PFSK-1 (cell line): ENCODE data around the gene DNAI4.

Experiments
- FOXP2 ChIP-seq: optimal IDR thresholded peaks from 2 replicates; pipeline ENCODE3; 2011; ENCODE audit warnings: borderline replicate concordance, control low read depth, inconsistent platforms; ENCODE audit not compliant: insufficient read depth; ENCODE audit errors: extremely low read length, extremely low read depth
- POLR2AphosphoS5 ChIP-seq: IDR thresholded peaks from 2 replicates; pipeline ENCODE4 v1.6.1; 2012; ENCODE audit warnings: low read depth, mild to moderate bottlenecking, control low read depth, low read length, moderate library complexity
- REST ChIP-seq, 2 experiments: IDR thresholded peaks; 2 replicates each; pipeline versions ENCODE4 v1.6.1 to v1.8.0; 2011 to 2012; ENCODE audit warnings: low read depth in 2 of 2, low read length in 2 of 2, control low read depth in 1 of 2, inconsistent platforms in 1 of 2, mild to moderate bottlenecking in 1 of 2, moderate library complexity in 1 of 2; ENCODE audit not compliant: insufficient read depth in 1 of 2
- SIN3A ChIP-seq: IDR thresholded peaks from 2 replicates; pipeline ENCODE4 v1.6.1; 2012; ENCODE audit warnings: mild to moderate bottlenecking, low read length, moderate library complexity, borderline replicate concordance; ENCODE audit not compliant: insufficient read depth
- TAF1 ChIP-seq: IDR thresholded peaks from 2 replicates; pipeline ENCODE4 v1.6.1; 2012; ENCODE audit warnings: low read length, control low read depth, borderline replicate concordance; ENCODE audit not compliant: insufficient read depth

DNAI4 gene

GRCh38 chr1:66833112-66833511, 91.5 kb downstream of the DNAI4 start:
- no peak for TF ChIP-seq FOXP2

DNA sequence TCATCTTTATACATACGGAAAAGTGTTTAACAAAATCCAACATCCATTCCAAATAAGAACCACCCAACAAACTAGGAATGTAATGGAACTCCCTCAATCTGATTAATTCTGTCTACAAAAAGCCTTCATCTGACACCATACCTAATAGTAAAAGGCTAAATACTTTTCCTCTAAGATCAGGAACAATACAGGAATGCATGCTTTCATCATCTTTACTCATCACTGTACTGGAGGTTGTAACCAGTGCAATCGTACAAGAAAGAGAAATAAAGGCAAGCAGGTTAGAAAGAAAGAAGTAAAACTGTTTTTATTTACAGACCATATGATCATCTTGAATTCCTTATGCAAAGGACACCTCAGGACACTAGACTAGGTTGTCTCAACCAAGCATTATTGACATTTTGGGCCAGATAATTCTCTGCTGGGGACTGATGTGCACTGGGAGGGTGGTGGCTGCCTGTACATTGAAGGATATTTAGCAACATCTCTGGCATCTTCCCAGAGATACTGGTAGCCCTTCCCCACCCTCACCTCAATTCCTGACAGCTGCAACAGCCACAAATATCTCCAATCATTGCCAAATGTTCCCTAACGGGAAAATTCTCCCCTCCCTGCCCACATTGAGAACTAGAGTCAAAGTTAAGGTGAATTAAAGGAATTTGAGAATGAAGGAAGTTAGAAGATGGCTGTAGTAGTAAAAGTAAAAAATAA, 93.0 kb downstream of the DNAI4 start:
- TF ChIP-seq FOXP2 (no peak), POLR2AphosphoS5 (no peak), REST (IDR thresholded peaks at IDR 0.05; ENCODE audit: insufficient read depth in 1 of 2, low read depth in 2 of 2, low read length in 2 of 2) (no peak), TAF1 (no peak)

DNA sequence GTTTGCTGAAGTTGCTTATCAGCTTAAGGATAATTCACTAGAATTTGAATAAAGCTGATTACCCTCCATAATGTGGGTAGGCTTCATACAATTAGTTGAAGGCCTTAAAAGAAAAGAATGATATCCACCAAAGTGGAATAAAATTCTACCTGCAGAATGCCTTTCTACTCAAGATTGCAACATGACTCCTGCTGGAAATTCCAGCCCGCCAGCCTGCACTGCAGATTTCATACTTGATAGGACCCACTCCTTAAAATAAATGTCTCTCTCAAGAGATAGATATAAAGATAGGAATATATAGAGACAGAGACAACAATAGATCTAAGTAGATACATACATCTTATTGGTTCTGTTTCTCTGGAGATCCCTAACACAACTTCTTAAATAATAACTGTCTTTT, 99.9 kb downstream of the DNAI4 start:
- TF ChIP-seq POLR2AphosphoS5 (no peak), FOXP2 (no peak), TAF1 (no peak), SIN3A (no peak), REST (IDR thresholded peaks at IDR 0.05; ENCODE audit: insufficient read depth in 1 of 2, low read depth in 2 of 2, low read length in 2 of 2) (no peak)

GRCh38 chr1:66809736-66810326, 114.8 kb downstream of the DNAI4 start:
- TF ChIP-seq TAF1: no peak
- TF ChIP-seq POLR2AphosphoS5: no peak
- TF ChIP-seq SIN3A: no peak
- no peak for TF ChIP-seq REST (IDR thresholded peaks at IDR 0.05; ENCODE audit: insufficient read depth in 1 of 2, low read depth in 2 of 2, low read length in 2 of 2)
- no peak for TF ChIP-seq FOXP2

DNA sequence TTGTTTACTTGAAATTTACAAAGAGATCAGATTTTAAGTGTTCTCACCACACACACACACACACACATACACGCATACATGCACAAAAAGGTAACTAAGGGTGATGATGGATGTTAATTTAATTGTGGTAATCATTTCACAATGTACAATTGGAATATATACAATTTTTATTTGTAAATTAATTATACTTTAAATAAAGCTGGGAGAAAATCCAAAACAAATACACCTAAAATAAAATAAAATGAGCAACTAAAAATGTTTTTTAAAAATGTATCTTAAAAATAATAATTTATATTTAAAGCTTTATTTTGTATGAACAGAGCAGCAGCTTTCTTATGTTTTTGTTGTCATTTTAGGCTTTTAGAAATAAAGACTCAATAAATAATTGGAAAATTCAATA, 115.4 kb downstream of the DNAI4 start:
- no peak for TF ChIP-seq POLR2AphosphoS5
- no peak for TF ChIP-seq SIN3A
- no peak for TF ChIP-seq TAF1
- no peak for TF ChIP-seq REST (IDR thresholded peaks at IDR 0.05; ENCODE audit: insufficient read depth in 1 of 2, low read depth in 2 of 2, low read length in 2 of 2)
- TF ChIP-seq FOXP2: no peak
